ELF-1 (cell line): Measurements from ENCODE around the gene PODXL2.
"Not testable (repeated sequence)": the region's sequence is repeated elsewhere in the genome, so short reads cannot be mapped to it uniquely, and the experiment has no call there.

Experiments used
- DNase-seq: peaks from one replicate; pipeline ENCODE4 v3.0.0-alpha.2; 2016; ENCODE audit warnings: low read depth, low spot score

PODXL2 gene

GRCh38 chr3:127688416-127689265 lies 59.7 kb downstream of the PODXL2 start:
- peak; percentile 37 for DNase-seq

DNA sequence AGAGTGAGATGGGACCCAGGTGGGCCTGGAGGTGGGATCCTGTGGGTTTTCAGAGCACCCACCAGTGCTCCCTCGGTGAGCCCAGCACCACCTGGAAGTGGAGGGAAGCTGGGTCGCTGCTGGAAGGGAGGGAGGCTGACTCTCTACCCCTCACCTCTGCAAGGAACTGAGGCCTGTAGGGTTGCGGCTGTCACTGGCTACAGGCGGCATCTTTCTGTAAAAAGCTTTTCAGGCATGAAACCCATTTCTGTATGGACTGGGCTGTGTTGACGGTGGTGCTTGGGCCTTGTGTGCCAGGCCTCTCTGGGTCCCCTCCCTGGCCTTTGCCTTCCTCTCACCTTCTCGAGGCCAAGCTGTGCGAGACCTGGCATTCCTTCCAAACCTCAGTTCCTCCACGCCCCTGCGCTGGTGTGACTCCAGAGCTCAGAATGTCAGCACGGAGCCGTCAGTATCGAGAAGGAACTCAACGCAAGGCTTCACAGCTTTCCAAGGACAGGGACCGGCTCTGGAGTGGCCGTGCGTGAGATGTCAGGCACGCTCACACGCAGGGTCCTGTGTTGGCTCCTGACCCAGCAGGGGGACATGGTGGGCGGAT lies 60.4 kb downstream of the PODXL2 start:
- DNase-seq: no peak

DNA sequence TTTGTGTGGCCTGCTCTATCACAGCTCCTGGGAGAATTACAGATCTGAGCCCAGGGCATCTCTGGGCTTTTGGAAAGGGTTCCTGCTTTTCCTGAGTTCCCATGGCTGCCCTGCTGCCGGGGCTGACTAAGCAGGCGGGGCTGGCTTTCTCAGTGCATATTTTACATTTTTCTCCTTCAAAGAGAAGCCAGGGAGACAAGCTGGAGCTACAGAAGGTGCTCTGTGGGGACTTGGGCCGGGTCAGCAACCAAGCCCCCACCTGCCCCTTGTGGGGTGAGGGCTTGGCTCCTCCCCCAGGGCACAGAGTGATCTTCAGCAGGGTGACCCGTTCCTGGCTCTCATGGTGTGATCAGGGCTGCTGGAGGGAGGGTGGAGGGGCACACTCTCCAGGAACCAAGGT lies 61.1 kb downstream of the PODXL2 start:
- peak; percentile 84 for DNase-seq

DNA sequence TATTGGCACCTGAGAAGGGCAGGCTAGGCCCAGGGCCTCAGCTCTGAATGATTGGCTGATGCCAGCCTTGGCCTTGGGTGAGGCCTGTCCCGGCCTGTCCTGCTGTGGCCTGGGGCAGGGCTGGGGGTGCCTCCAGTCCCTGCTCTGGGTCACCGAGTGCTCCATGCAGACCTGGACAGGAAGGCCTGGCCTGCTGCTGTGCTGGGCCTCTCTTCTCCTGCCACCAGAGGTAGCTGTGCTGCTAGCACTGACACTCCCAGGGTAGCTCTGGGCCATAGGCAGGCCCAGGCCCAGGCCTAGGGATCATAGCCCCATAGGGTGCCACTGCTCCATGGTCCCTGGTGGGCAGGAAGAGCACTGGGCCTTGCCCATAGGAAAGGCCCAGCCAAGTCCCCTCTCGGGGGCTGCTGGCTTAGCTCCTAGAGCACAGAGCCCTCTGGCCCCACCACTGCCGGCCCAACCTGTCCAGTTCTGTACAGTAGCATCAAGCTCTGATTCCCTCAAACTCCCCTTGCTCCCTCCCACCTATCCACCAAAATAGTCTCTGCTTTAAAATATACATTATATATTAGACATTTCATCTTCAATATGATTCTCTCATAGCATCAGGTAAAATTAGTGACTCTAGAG lies 62.0 kb downstream of the PODXL2 start:
- peak; percentile 84 for DNase-seq

DNA sequence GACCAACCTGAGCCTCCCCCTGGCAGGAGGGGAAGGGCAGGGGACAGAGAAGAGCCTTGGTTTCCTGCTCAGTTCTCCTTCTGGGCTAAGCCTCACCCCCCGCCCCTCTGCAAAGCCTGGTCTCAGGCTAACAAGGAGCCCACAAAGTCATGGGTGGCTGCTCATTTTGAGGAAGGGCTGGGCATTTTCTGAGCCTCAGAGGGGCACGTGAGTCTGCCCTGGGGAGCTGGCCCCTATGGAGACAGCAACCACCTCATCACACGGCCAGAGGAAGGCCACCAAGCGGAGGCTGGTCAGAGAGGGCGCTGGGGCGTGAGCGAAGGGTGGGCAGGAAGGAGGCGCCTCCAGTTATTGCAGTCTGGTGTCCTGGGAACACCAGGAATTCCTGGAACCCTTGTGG lies 62.5 kb downstream of the PODXL2 start:
- no peak for DNase-seq

- DNase-seq: no peak
Observed at GRCh38 chr3:127691974-127692373, 63.0 kb downstream of the PODXL2 start.

GRCh38 chr3:127692501-127693335 lies 63.7 kb downstream of the PODXL2 start:
- DNase-seq: no peak

GRCh38 chr3:127693336-127693843 lies 64.4 kb downstream of the PODXL2 start:
- DNase-seq: no peak

DNA sequence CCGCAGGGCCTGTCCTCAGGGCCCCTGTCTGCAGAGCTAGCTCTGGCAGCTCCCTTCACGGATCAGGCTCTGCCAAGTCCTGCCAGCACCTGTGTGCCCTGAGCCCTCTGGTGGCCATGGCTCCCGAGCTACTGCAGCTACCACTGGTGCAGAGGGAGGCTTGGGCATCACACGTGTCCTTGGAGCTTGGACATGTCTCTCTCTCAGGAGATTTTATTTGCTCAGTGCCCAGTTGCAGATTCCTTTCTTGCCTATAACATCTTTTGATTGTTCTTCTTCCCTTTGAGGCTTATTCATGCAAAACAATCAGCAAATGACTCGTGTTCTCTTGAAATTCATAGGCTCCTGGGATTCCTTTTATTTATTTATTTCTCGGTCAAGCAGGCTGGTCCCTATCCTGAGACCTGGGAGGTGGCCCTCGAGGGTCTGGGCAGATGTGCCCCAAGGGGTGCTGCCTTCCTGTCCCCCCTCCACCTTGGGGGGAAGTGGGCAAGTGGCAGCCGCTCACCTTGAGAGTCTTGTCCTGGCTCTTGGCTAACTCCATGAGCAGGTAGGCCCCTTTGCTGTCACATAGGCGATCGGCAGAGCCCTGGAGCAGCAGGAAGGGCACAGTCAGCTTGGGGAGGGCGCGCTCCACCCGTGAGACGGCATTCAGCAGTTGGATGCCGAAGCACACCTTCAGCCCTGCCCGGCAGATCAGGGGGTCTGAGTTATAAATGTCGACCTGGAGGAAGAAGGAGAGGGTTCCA lies 65.7 kb downstream of the PODXL2 start:
- no peak for DNase-seq

GRCh38 chr3:127697551-127698240 lies 68.7 kb downstream of the PODXL2 start:
- DNase-seq: peak; percentile 74

DNA sequence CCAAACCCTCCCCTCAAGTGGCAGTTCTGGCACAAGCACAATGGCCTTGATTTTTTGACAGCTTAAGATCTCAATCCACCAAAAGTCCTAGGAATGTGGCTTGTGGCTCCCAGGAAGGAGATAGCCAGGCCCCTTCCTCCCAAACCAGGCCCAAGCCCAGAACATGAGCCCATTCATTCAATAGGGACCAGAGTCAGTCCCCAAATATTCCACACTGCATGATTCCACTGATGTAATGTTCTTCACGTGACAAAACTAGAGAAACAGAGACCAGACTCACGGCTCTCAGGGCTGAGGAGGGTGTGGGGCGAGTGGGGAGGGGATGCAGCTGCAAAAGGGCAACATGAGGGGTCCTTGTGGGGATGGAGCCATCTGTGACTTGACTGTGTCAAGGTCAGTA lies 69.3 kb downstream of the PODXL2 start:
- DNase-seq: no peak

DNA sequence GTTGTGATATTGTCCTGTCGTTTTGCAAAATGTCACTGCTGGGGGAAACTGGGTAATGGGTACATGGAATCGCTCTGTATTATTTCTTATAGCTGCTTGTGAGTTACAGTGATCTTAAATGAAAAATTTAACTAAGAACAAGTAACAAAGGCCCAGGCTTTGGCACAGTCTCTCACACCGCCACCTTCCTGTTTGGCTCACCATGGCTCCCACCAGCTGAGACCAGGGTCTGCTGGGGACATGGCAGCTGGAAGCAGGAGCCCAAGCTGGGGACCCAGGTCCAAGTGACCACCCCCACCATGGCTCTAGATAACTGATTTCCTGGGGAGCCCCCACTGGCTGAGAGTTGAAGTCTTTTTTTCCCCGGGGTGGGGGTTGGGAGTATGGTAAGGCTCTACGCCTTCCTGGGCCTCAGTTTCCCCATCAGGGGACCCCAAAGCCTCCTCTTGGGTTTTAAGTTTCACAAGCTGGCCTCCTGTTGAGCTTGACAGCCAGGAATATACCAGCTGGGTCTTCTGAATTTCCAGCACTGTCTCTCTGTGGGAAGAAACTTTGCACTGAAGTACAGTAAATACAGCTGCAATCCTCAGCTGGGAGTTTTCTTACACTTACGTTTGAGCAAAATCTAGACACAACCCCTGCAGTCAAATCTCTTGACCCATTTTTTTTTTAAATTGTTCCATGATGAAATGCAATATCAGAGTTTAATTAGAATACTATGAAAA lies 69.9 kb downstream of the PODXL2 start:
- no peak for DNase-seq

GRCh38 chr3:127699416-127700300 lies 70.7 kb downstream of the PODXL2 start:
- DNase-seq: no peak

GRCh38 chr3:127700406-127700805 lies 71.4 kb downstream of the PODXL2 start:
- DNase-seq: no peak

- DNase-seq: no peak
Observed at GRCh38 chr3:127701280-127701911, 72.4 kb downstream of the PODXL2 start.

DNA sequence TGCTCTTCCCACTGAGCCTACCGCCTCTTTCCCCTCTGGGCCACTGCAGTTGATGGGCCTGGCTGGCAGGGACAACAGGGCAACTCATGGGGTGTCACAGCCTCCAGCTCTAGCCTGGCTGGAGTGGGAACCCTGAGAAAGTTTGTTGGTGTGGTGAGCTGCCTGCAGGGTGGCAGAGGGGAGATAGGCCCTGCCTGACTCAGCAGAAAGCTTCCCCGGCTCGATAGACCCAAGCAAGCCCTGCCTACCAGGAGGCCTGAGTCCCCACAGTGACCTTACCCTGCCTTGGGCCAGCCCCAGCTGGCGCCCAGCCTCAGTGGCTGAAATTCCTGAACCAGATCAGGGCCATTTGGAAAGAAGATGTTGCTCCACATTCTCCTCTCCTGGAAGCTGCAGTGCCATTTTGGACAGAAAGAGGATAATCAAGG lies 73.2 kb downstream of the PODXL2 start:
- DNase-seq: no peak

DNA sequence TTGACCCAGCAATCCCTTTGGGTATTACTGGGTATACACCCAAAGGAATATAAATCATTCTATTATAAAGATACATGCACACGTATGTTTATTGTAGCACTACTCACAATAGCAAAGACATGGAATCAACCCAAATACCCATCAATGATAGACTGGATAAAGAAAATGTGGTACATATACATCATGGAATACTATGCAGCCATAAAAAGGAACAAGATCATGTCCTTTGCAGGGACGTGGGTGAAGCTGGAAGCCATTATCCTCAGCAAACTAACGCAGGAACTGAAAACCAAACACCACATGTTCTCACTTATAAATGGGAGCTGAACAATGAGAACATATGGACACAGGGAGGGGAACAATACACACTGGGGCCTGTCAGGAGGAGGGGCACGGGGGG lies 75.9 kb downstream of the PODXL2 start:
- not testable (repeated sequence) for DNase-seq

DNA sequence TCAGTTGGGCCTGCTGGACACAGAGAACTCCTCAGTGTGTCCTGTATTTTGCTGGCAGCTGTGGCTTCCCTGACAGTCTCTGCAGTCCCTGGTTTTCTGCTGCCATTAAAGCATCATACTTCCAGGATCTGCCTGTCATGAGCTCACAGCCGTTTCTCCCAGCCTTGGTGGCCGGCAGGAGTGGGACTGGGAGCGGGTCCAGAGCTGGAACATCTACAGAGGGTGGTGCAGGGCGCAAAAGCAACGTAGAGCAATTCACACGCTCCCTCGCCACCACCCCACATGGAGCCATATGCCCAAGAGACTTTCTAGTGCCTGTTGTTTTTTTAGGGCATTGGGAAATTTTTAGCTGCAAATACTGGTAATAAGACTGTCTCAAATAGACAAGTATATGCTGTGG lies 77.3 kb downstream of the PODXL2 start:
- no peak for DNase-seq
